Measurements from ENCODE around the gene PITPNC1. TPM values are rescaled to one million over a fixed set of nuclear protein-coding genes. Genes with fewer than 3 reads are reported as not detected.
A peak's percentile ranks its signal among the peaks of the same experiment; 100 is the strongest.

Gene PITPNC1
- total RNA-seq, 4 donors from 2014 or later: 2.3 to 8.6 (median 4.3) TPM

GRCh38 chr17:67360880-67361279, 16.2 kb upstream of the PITPNC1 start:
- no peaks in the 10 kb centered on the region for H3K9me3 ChIP-seq
- ATAC-seq: no peak
- H3K27ac ChIP-seq: peak overlapping the region in 3 of 4 donors; percentile 19 to 61 (median 57)
- H3K27me3 ChIP-seq: no peaks in the 10 kb centered on the region
- H3K36me3 ChIP-seq: peaks cover 0 to 36% of the 10 kb centered on the region in 2 donors
- no peak for DNase-seq
- intact Hi-C loops (cut with DNase I; ENCODE audit: low total_unique reads): no loop called here
- H3K4me3 ChIP-seq: no peak overlapping the region
- TF ChIP-seq POLR2A (IDR thresholded peaks at IDR 0.05): no peak
- TF ChIP-seq CTCF (IDR thresholded peaks at IDR 0.05 in 4 of 5, conservative IDR thresholded peaks at IDR 0.05 in 1 of 5): no peak
- peaks cover 60 to 72% of the 10 kb centered on the region in 2 donors for H3K4me1 ChIP-seq
- in situ Hi-C loops (cut with MboI; ENCODE audit: low sequenced_read_pairs in 4 of 4): loop anchor here in 1 of 4 donors (25.0 kb wide), 1 partner anchor 476 kb away; the partner anchor contains the start of gene BPTF

GRCh38 chr17:67362173-67362572, 14.9 kb upstream of the PITPNC1 start:
- TF ChIP-seq CTCF (IDR thresholded peaks at IDR 0.05 in 4 of 5, conservative IDR thresholded peaks at IDR 0.05 in 1 of 5) (no peak), POLR2A (IDR thresholded peaks at IDR 0.05) (no peak)
- Histone ChIP-seq H3K36me3 (peaks cover 0 to 27% of the 10 kb centered on the region in 2 donors), H3K4me3 (no peak overlapping the region), H3K4me1 (peaks cover 64 to 72% of the 10 kb centered on the region in 2 donors), H3K9me3 (no peaks in the 10 kb centered on the region), H3K27ac (peak overlapping the region; percentile 19 to 97 (median 48)), H3K27me3 (no peaks in the 10 kb centered on the region)
- in situ Hi-C loops (cut with MboI; ENCODE audit: low sequenced_read_pairs in 4 of 4): loop anchor here in 1 of 4 donors (25.0 kb wide), 1 partner anchor 475 kb away; the partner anchor contains the start of gene BPTF
- no peak for DNase-seq
- intact Hi-C loops (cut with DNase I; ENCODE audit: low total_unique reads): no loop called here
- ATAC-seq: no peak

GRCh38 chr17:67364847-67365737, 12.0 kb upstream of the PITPNC1 start:
- intact Hi-C loops (cut with DNase I; ENCODE audit: low total_unique reads): no loop called here
- H3K4me1 ChIP-seq: peaks cover 48 to 52% of the 10 kb centered on the region in 2 donors
- ATAC-seq (peak in 1 of 2 donors; percentile 36), DNase-seq (peak in 1 of 2 donors; percentile 75)
- H3K27ac ChIP-seq: peak overlapping the region; percentile 97 to 99 (median 97)
- no peaks in the 10 kb centered on the region for H3K27me3 ChIP-seq
- in situ Hi-C loops (cut with MboI; ENCODE audit: low sequenced_read_pairs in 4 of 4): loop anchor here in 1 of 4 donors (25.0 kb wide), 1 partner anchor 472 kb away; the partner anchor contains the start of gene BPTF
- peak overlapping the region; percentile 72 to 98 (median 95) for H3K4me3 ChIP-seq
- H3K36me3 ChIP-seq: peaks cover 0 to 15% of the 10 kb centered on the region in 2 donors
- no peak for TF ChIP-seq POLR2A (IDR thresholded peaks at IDR 0.05)
- TF ChIP-seq CTCF (IDR thresholded peaks at IDR 0.05 in 4 of 5, conservative IDR thresholded peaks at IDR 0.05 in 1 of 5): no peak
- no peaks in the 10 kb centered on the region for H3K9me3 ChIP-seq

GRCh38 chr17:67365738-67366192, 11.3 kb upstream of the PITPNC1 start:
- H3K4me1 ChIP-seq: peaks cover 42 to 46% of the 10 kb centered on the region in 2 donors
- in situ Hi-C loops (cut with MboI; ENCODE audit: low sequenced_read_pairs in 4 of 4): loop anchor here in 1 of 4 donors (25.0 kb wide), 1 partner anchor 472 kb away; the partner anchor contains the start of gene BPTF
- TF ChIP-seq CTCF (IDR thresholded peaks at IDR 0.05 in 4 of 5, conservative IDR thresholded peaks at IDR 0.05 in 1 of 5): no peak
- no peak for TF ChIP-seq POLR2A (IDR thresholded peaks at IDR 0.05)
- no peaks in the 10 kb centered on the region for H3K27me3 ChIP-seq
- peak overlapping the region; percentile 97 to 99 (median 97) for H3K27ac ChIP-seq
- no peaks in the 10 kb centered on the region for H3K9me3 ChIP-seq
- peak; percentile 61 to 70 for ATAC-seq
- H3K36me3 ChIP-seq: peaks cover 0 to 9% of the 10 kb centered on the region in 2 donors
- intact Hi-C loops (cut with DNase I; ENCODE audit: low total_unique reads): no loop called here
- peak in 1 of 2 donors; percentile 60 for DNase-seq
- H3K4me3 ChIP-seq: peak overlapping the region; percentile 72 to 98 (median 95)

All from gastrocnemius medialis (tissue), 4 donors.